GM21619 (cell line): ENCODE results near the gene YY2.
"Not testable (repeated sequence)": the region's sequence is repeated elsewhere in the genome, so short reads cannot be mapped to it uniquely, and the experiment has no call there.

ENCODE experiments used
- ATAC-seq: cut with Tn5 transposase; IDR thresholded peaks from one replicate; pipeline ENCODE4 v1.9.1; 2021; ENCODE audit not compliant: unreplicated experiment

YY2 gene

GRCh38 chrX:21873063-21873775, 17.4 kb downstream of the YY2 start:
- ATAC-seq, result no peak

GRCh38 chrX:21874182-21874581, 18.4 kb downstream of the YY2 start:
- not testable (repeated sequence) for ATAC-seq

- ATAC-seq, result no peak
Observed at GRCh38 chrX:21875013-21875412, 19.2 kb downstream of the YY2 start.

GRCh38 chrX:21881881-21882574, 26.2 kb downstream of the YY2 start:
- ATAC-seq, result no peak

GRCh38 chrX:21883258-21883657, 27.5 kb downstream of the YY2 start:
- no peak for ATAC-seq

- ATAC-seq, result no peak
Observed at GRCh38 chrX:21885568-21885967, 29.8 kb downstream of the YY2 start.

GRCh38 chrX:21905313-21905712, 49.5 kb downstream of the YY2 start:
- ATAC-seq, result no peak

GRCh38 chrX:21905953-21906352, 50.2 kb downstream of the YY2 start:
- ATAC-seq, result no peak

- no peak for ATAC-seq
Observed at GRCh38 chrX:21907260-21907659, 51.5 kb downstream of the YY2 start.
